Right lobe of liver (tissue), 6 donors: ENCODE results near the gene CHST2. TPM values are rescaled to one million over a fixed set of nuclear protein-coding genes. Genes with fewer than 3 reads are reported as not detected.
"Not testable (repeated sequence)": the region's sequence is repeated elsewhere in the genome, so short reads cannot be mapped to it uniquely, and the experiment has no call there.

Experiments
- ATAC-seq, 4 donors: fragments of 200-7000 bp; cut with Tn5 transposase; one replicate each; pipeline ENCODE4 v1.9.1; 2020; ENCODE audit warnings: mild to moderate bottlenecking in 4 of 4, moderate library complexity in 4 of 4
- DNase-seq, 3 donors: peaks; one replicate each; pipeline ENCODE4 v3.0.0-alpha.2; 2020
- H3K27ac ChIP-seq, 3 donors: fragments of 200-600 bp; one replicate each; pipeline ENCODE4 v1.8.0; 2022
- H3K27me3 ChIP-seq, 2 donors: fragments of 200-600 bp; one replicate each; pipeline ENCODE4 v1.8.0; 2022
- H3K36me3 ChIP-seq, 4 donors: fragments of 200-600 bp; sonication (generic) in 1 of 4; one replicate each; pipeline versions ENCODE4 v1.5.1 to v1.8.0; 2017 to 2022; ENCODE audit warnings: control low read depth in 1 of 4
- H3K4me1 ChIP-seq, 4 donors: fragments of 200-600 bp; sonication (generic) in 1 of 4; one replicate each; pipeline versions ENCODE4 v1.5.1 to v1.8.0; 2017 to 2022; ENCODE audit warnings: control low read depth in 1 of 4
- H3K4me3 ChIP-seq, 3 donors: fragments of 200-600 bp; one replicate each; pipeline ENCODE4 v1.8.0; 2022
- H3K9me3 ChIP-seq, 4 donors: fragments of 200-600 bp; sonication (generic) in 1 of 4; one replicate each; pipeline versions ENCODE4 v1.5.1 to v1.8.0; 2017 to 2022; ENCODE audit warnings: control low read depth in 1 of 4
- CTCF ChIP-seq, 4 donors: fragments of 200-600 bp in 3 of 4; fragments of 450-650 bp in 1 of 4; IDR thresholded peaks; one replicate each; pipeline versions ENCODE4 v1.5.1 to v1.8.0; 2016 to 2022; ENCODE audit warnings: antibody characterized with exemption in 4 of 4, mild to moderate bottlenecking in 2 of 4
- POLR2A ChIP-seq: fragments of 450-650 bp; IDR thresholded peaks from one replicate; pipeline ENCODE4 v1.6.1; 2017; ENCODE audit warnings: antibody characterized with exemption, mild to moderate bottlenecking
- WGBS: methylation state at CpG from one replicate; pipeline ENCODE4 v1.1.6; 2018; ENCODE audit warnings: low coverage, low lambda C conversion rate; ENCODE audit not compliant: insufficient coverage; ENCODE audit errors: missing lambda C conversion rate; 5-methylcytosine and 5-hydroxymethylcytosine counted together
- intact Hi-C, 2 donors: fragments of 100-400 bp; cut with DNase I; formaldehyde crosslinking; loops; one replicate each; pipeline versions ENCODE4 v1.11.2 to v1.14.1; 2022
- long read RNA-seq: library from polyadenylated mRNA; unstranded; transcript quantifications from one replicate; pipeline ENCODE4 v2.0.0, GENCODE V29; 2019
- total RNA-seq, 6 experiments: library from RNA; depleted of rRNA in 2 of 6; stranded (reverse); fragments of >200 nt in 2 of 6; fragmentation: NEBNext Ultra II Directional in 3 of 6; extraction: Animal tissue kit (Norgen Biotek cat#: 25700) in 3 of 6; gene quantifications; one replicate each; pipeline versions ENCODE4 v1.1.0 to v1.2.4, GENCODE V29; 2016 to 2023
- donor health status: DM: no; HTN: yes; CAD: no.
- donor health status: DM: no; HTN: no; CAD: no.
- donor health status: DM: no; HTN: no; CAD: no.
- donor health status: DM: no; HTN: yes; CAD: no.
- donor health status: DM: no; HTN: yes; CAD: no.

Gene CHST2
- total RNA-seq: 1 to 10 TPM in 4 of 6 experiments, under 1 TPM in 2; 0.73 to 1.7 (median 1.1) TPM
- long read RNA-seq: 0 reads

GRCh38 chr3:143119009-143119914, at the start of gene CHST2:
Gene CHST2, plus strand, starts transcription at chr3:143119771. Its CDS starts 1,046 bp downstream, at chr3:143120817.
- no peak for TF ChIP-seq POLR2A
- no peak for TF ChIP-seq CTCF (IDR thresholded peaks at IDR 0.05)
- no peaks in the 10 kb centered on the region for H3K36me3 ChIP-seq
- no peaks in the 10 kb centered on the region for H3K9me3 ChIP-seq
- H3K27ac ChIP-seq: peak within 1 kb of the TSS in 2 of 3 donors; percentile 56 to 57
- DNase-seq (peak; percentile 67 to 82 (median 73)), ATAC-seq (peak; percentile 93)
- intact Hi-C loops: no loop called here
- H3K27me3 ChIP-seq: no peaks in the 10 kb centered on the region
- 4% methylated on average over 22 of the region's 102 CpGs for WGBS
- H3K4me3 ChIP-seq: peak within 1 kb of the TSS; percentile 51 to 66 (median 63)
- peaks cover 0 to 16% (median 2%) of the 10 kb centered on the region in 4 donors for H3K4me1 ChIP-seq

GRCh38 chr3:143070977-143071551, 48.5 kb upstream of the CHST2 start:
- H3K36me3 ChIP-seq: no peaks in the 10 kb centered on the region
- DNase-seq: no peak
- no peaks in the 10 kb centered on the region for H3K27me3 ChIP-seq
- H3K27ac ChIP-seq: no peak overlapping the region
- no peaks in the 10 kb centered on the region for H3K4me1 ChIP-seq
- no peaks in the 10 kb centered on the region for H3K9me3 ChIP-seq
- ATAC-seq: peak in 3 of 4 donors; percentile 13 to 55 (median 32)
- WGBS: 89% methylated on average over 3 of the region's 3 CpGs
- no peak overlapping the region for H3K4me3 ChIP-seq
- intact Hi-C loops: no loop called here
- TF ChIP-seq POLR2A (no peak), CTCF (IDR thresholded peaks at IDR 0.05) (no peak)

- Histone ChIP-seq H3K9me3 (no peaks in the 10 kb centered on the region), H3K27ac (no peak overlapping the region), H3K4me3 (no peak overlapping the region), H3K4me1 (no peaks in the 10 kb centered on the region), H3K27me3 (no peaks in the 10 kb centered on the region), H3K36me3 (no peaks in the 10 kb centered on the region)
- DNase-seq (no peak), ATAC-seq (no peak)
- TF ChIP-seq POLR2A (no peak), CTCF (IDR thresholded peaks at IDR 0.05) (no peak)
- whole genome bisulfite sequencing: 88% methylated on average over 6 of the region's 6 CpGs
- intact Hi-C loops: no loop called here
Measured at GRCh38 chr3:143071776-143072175, 47.8 kb upstream of the CHST2 start.

- DNase-seq, intact Hi-C loops, H3K9me3 ChIP-seq, H3K36me3 ChIP-seq, ATAC-seq, H3K4me3 ChIP-seq, H3K27ac ChIP-seq, H3K4me1 ChIP-seq, H3K27me3 ChIP-seq: not testable (repeated sequence)
- WGBS: 92% methylated on average over 12 of the region's 12 CpGs
Measured at GRCh38 chr3:143072298-143073020, 47.1 kb upstream of the CHST2 start.

- H3K4me1 ChIP-seq, H3K4me3 ChIP-seq, H3K27me3 ChIP-seq, H3K9me3 ChIP-seq, intact Hi-C loops, ATAC-seq, H3K36me3 ChIP-seq, DNase-seq, H3K27ac ChIP-seq: not testable (repeated sequence)
- 90% methylated on average over 15 of the region's 15 CpGs for WGBS
Measured at GRCh38 chr3:143073541-143073940, 46.0 kb upstream of the CHST2 start.

- H3K9me3 ChIP-seq, H3K27ac ChIP-seq, H3K36me3 ChIP-seq, DNase-seq, H3K27me3 ChIP-seq, ATAC-seq, intact Hi-C loops, H3K4me3 ChIP-seq, H3K4me1 ChIP-seq: not testable (repeated sequence)
- WGBS: 83% methylated on average over 3 of the region's 5 CpGs
Measured at GRCh38 chr3:143073983-143074382, 45.6 kb upstream of the CHST2 start.
